Measurements from ENCODE around the gene MOB2. TPM values are rescaled to one million over a fixed set of nuclear protein-coding genes. Genes with fewer than 3 reads are reported as not detected.

MOB2 gene
- total and polyA plus RNA-seq, 4 donors, result 8.3 to 18.5 (median 14.8) TPM

GRCh38 chr11:1450344-1450875 lies 36.2 kb downstream of the MOB2 start:
- Histone ChIP-seq H3K36me3 (ENCODE audit: control insufficient read depth in 4 of 4, insufficient read depth in 3 of 4, low read depth in 1 of 4, low read length in 3 of 4) (peaks cover 0 to 2% (median 0%) of the 10 kb centered on the region in 4 donors), H3K9ac (ENCODE audit: low read depth in 1 of 2, low read length in 2 of 2) (no peak overlapping the region), H3K4me1 (ENCODE audit: control insufficient read depth in 4 of 4, insufficient read depth in 4 of 4, low read length in 3 of 4) (no peaks in the 10 kb centered on the region), H3K27me3 (ENCODE audit: control insufficient read depth in 4 of 4, insufficient read depth in 4 of 4, low read length in 3 of 4) (no peaks in the 10 kb centered on the region), H3K9me3 (ENCODE audit: control insufficient read depth in 4 of 4, low read length in 3 of 4) (no peaks in the 10 kb centered on the region), H3K27ac (ENCODE audit: low read depth in 1 of 2, low read length in 2 of 2) (no peak overlapping the region), H3K4me3 (ENCODE audit: low read depth in 1 of 3, low read length in 3 of 3) (no peak overlapping the region)
- 73% methylated on average over 29 of the region's 29 CpGs for WGBS
- no peak for DNase-seq (ENCODE audit: low spot score)
- TF ChIP-seq RXRA (IDR thresholded peaks at IDR 0.05) (no peak), MAX (IDR thresholded peaks at IDR 0.05) (no peak)

- peaks cover 0 to 2% (median 0%) of the 10 kb centered on the region in 4 donors for H3K36me3 ChIP-seq (ENCODE audit: control insufficient read depth in 4 of 4, insufficient read depth in 3 of 4, low read depth in 1 of 4, low read length in 3 of 4)
Measured at GRCh38 chr11:1449490-1450243, 36.9 kb downstream of the MOB2 start.

More at GRCh38 chr11:1449490-1450243, 36.9 kb downstream of the MOB2 start:
- no peaks in the 10 kb centered on the region for H3K9me3 ChIP-seq (ENCODE audit: control insufficient read depth in 4 of 4, low read length in 3 of 4)
- no peaks in the 10 kb centered on the region for H3K27me3 ChIP-seq (ENCODE audit: control insufficient read depth in 4 of 4, insufficient read depth in 4 of 4, low read length in 3 of 4)
- no peaks in the 10 kb centered on the region for H3K4me1 ChIP-seq (ENCODE audit: control insufficient read depth in 4 of 4, insufficient read depth in 4 of 4, low read length in 3 of 4)
- no peak overlapping the region for H3K9ac ChIP-seq (ENCODE audit: low read depth in 1 of 2, low read length in 2 of 2)
- WGBS, result 75% methylated on average over 31 of the region's 31 CpGs
- no peak for DNase-seq (ENCODE audit: low spot score)
- H3K4me3 ChIP-seq (ENCODE audit: low read depth in 1 of 3, low read length in 3 of 3), result no peak overlapping the region
- TF ChIP-seq ATF3 (IDR thresholded peaks at IDR 0.05), result no peak
- TF ChIP-seq GABPA (IDR thresholded peaks at IDR 0.05 in 1 of 2, conservative IDR thresholded peaks at IDR 0.05 in 1 of 2), result no peak
- TF ChIP-seq JUND (IDR thresholded peaks at IDR 0.05), result no peak
- no peak for TF ChIP-seq MAX (IDR thresholded peaks at IDR 0.05)
- no peak for TF ChIP-seq RAD21 (IDR thresholded peaks at IDR 0.05)
- TF ChIP-seq ZBTB33 (IDR thresholded peaks at IDR 0.05), result no peak
- no peak for TF ChIP-seq TAF1 (conservative IDR thresholded peaks at IDR 0.05)
- TF ChIP-seq RXRA (IDR thresholded peaks at IDR 0.05), result no peak
- no peak for TF ChIP-seq EGR1 (IDR thresholded peaks at IDR 0.05; ENCODE audit: low read depth in 2 of 2)
- no peak for TF ChIP-seq REST (IDR thresholded peaks at IDR 0.05)
- no peak for TF ChIP-seq HNF4A (conservative IDR thresholded peaks at IDR 0.05)
- TF ChIP-seq YY1 (IDR thresholded peaks at IDR 0.05), result no peak
- TF ChIP-seq SP1 (IDR thresholded peaks at IDR 0.05), result no peak
- TF ChIP-seq FOXA1 (IDR thresholded peaks at IDR 0.05), result no peak
- no peak overlapping the region for H3K27ac ChIP-seq (ENCODE audit: low read depth in 1 of 2, low read length in 2 of 2)

Measured in liver (tissue), 9 donors.